ENCODE measurements around the gene TMEM200B.
"Not testable (repeated sequence)": the region's sequence is repeated elsewhere in the genome, so short reads cannot be mapped to it uniquely, and the experiment has no call there.

The TMEM200B gene

GRCh38 chr1:29096231-29096886, 27.3 kb downstream of the TMEM200B start:
- ChIA-PET CTCF (no interaction called here), POLR2A (no interaction called here)
- TF ChIP-seq CTCF (IDR thresholded peaks at IDR 0.05; ENCODE audit: control extremely low read depth, extremely low read depth, low read depth, missing control alignments): no peak
- DNase-seq (ENCODE audit: extremely low spot score): no peak

GRCh38 chr1:29094954-29095353, 28.7 kb downstream of the TMEM200B start:
- no peak for DNase-seq (ENCODE audit: extremely low spot score)
- POLR2A ChIA-PET: no interaction called here
- CTCF ChIA-PET: no interaction called here
- TF ChIP-seq CTCF (IDR thresholded peaks at IDR 0.05; ENCODE audit: control extremely low read depth, extremely low read depth, low read depth, missing control alignments): no peak

- POLR2A ChIA-PET: no interaction called here
- TF ChIP-seq CTCF (IDR thresholded peaks at IDR 0.05; ENCODE audit: control extremely low read depth, extremely low read depth, low read depth, missing control alignments): no peak
- CTCF ChIA-PET: no interaction called here
- no peak for DNase-seq (ENCODE audit: extremely low spot score)
These were observed 29.3 kb downstream of the TMEM200B start for GRCh38 chr1:29094433-29094832.

GRCh38 chr1:29092704-29093103, 31.0 kb downstream of the TMEM200B start:
- CTCF ChIA-PET; DNase-seq (ENCODE audit: extremely low spot score); POLR2A ChIA-PET: not testable (repeated sequence)

- CTCF ChIA-PET: interaction anchor here (1.5 kb wide), 1 partner anchor 22 kb away, joined by 3 read pairs; no protein-coding TSS in a partner anchor
- DNase-seq (ENCODE audit: extremely low spot score): no peak
- TF ChIP-seq CTCF (IDR thresholded peaks at IDR 0.05; ENCODE audit: control extremely low read depth, extremely low read depth, low read depth, missing control alignments): no peak
- POLR2A ChIA-PET: no interaction called here
These were observed 32.6 kb downstream of the TMEM200B start for GRCh38 chr1:29090937-29091618.

- DNase-seq (ENCODE audit: extremely low spot score): no peak
- no peak for TF ChIP-seq CTCF (IDR thresholded peaks at IDR 0.05; ENCODE audit: control extremely low read depth, extremely low read depth, low read depth, missing control alignments)
- POLR2A ChIA-PET: no interaction called here
- CTCF ChIA-PET: interaction anchor here (1.0 kb wide), 1 partner anchor 31 kb away, joined by 3 read pairs; no protein-coding TSS in a partner anchor
These were observed 39.5 kb downstream of the TMEM200B start for GRCh38 chr1:29084196-29084521.

- ChIA-PET CTCF (no interaction called here), POLR2A (no interaction called here)
- TF ChIP-seq CTCF (IDR thresholded peaks at IDR 0.05; ENCODE audit: control extremely low read depth, extremely low read depth, low read depth, missing control alignments): no peak
- DNase-seq (ENCODE audit: extremely low spot score): no peak
These were observed 40.1 kb downstream of the TMEM200B start for GRCh38 chr1:29083317-29084195.
